ENCODE data around the gene SIGMAR1. TPM values are rescaled to one million over a fixed set of nuclear protein-coding genes. Genes with fewer than 3 reads are reported as not detected.

Gene SIGMAR1
- total and polyA plus RNA-seq, 12 donors, result 15.8 to 54.0 (median 23.2) TPM

- 28 to 30% methylated on average over 5 of the region's 5 CpGs for WGBS, 2 donors
- DNase-seq (no peak), ATAC-seq (no peak)
- intact Hi-C loops (cut with DNase I), result no loop called here
- Histone ChIP-seq H3K27me3 (peaks cover 30 to 66% (median 57%) of the 10 kb centered on the region in 7 donors), H3K4me1 (peaks cover 4 to 22% (median 8%) of the 10 kb centered on the region in 9 donors), H3K4me3 (peak overlapping the region in 3 of 10 donors; percentile 37 to 59 (median 51)), H3K9me3 (no peaks in the 10 kb centered on the region), H3K27ac (no peak overlapping the region), H3K36me3 (no peaks in the 10 kb centered on the region)
- TF ChIP-seq CTCF (IDR thresholded peaks at IDR 0.05), result no peak
Measured at GRCh38 chr9:34629491-34629808, 8.1 kb downstream of the SIGMAR1 start.

DNA sequence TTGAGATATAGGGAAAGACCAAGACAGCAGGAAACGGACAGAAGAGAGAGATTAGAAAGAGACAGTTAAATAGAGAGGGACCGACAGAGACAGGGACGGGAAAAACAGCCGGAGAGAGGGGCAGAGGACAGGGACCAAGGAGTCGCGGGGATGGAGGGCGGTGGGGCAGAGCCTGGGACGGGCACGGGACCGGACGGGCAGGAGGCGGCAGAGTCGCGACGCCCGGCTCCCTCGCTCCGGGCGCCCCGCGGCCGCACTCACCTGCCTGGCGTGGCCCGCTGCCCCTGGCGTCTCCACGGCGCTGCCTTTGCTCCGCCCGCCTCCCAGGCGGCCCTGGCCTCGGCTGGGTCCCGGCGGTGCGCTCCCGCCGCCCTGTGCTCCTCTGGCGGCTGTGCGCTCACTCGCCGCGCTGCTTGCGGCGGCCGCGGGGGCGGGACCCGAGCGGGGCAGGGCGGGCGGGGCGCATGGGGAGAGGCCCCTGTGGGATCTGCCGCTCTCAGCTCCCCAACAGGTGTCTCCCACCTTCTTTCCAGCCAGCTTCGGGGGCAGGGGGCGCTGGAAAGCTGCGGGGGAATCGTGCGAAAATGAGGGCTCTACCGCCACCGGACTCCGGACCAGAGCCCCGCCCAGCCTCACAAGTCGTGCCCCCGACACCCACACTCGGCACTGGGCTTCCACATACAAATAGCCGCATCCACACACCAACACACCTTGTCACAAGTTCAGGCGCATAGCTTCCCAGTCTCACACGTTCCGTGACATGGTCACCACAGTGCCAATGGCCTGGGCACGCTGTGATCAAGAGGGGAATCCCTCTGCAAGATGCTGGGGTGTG lies 8.7 kb downstream of the SIGMAR1 start, which contains the start of gene ARID3C:
TSS of gene ARID3C (minus strand) at position 411 of the 835 bp plus-strand sequence. CDS start 1,052 bp downstream, outside the sequence.
- WGBS, 2 donors, result 2% methylated on average over 26 to 69 of the region's 69 CpGs
- no peaks in the 10 kb centered on the region for H3K9me3 ChIP-seq
- intact Hi-C loops (cut with DNase I), result no loop called here
- DNase-seq, result no peak
- TF ChIP-seq CTCF (IDR thresholded peaks at IDR 0.05), result no peak
- H3K27me3 ChIP-seq, result peaks cover 30 to 72% (median 62%) of the 10 kb centered on the region in 7 donors
- peaks cover 4 to 24% (median 11%) of the 10 kb centered on the region in 9 donors for H3K4me1 ChIP-seq
- H3K36me3 ChIP-seq, result no peaks in the 10 kb centered on the region
- no peak within 1 kb of the TSS for H3K27ac ChIP-seq
- H3K4me3 ChIP-seq, result peak within 1 kb of the TSS in 9 of 10 donors; percentile 34 to 59 (median 47)
- peak in 7 of 8 donors; percentile 45 to 75 (median 61) for ATAC-seq

DNA sequence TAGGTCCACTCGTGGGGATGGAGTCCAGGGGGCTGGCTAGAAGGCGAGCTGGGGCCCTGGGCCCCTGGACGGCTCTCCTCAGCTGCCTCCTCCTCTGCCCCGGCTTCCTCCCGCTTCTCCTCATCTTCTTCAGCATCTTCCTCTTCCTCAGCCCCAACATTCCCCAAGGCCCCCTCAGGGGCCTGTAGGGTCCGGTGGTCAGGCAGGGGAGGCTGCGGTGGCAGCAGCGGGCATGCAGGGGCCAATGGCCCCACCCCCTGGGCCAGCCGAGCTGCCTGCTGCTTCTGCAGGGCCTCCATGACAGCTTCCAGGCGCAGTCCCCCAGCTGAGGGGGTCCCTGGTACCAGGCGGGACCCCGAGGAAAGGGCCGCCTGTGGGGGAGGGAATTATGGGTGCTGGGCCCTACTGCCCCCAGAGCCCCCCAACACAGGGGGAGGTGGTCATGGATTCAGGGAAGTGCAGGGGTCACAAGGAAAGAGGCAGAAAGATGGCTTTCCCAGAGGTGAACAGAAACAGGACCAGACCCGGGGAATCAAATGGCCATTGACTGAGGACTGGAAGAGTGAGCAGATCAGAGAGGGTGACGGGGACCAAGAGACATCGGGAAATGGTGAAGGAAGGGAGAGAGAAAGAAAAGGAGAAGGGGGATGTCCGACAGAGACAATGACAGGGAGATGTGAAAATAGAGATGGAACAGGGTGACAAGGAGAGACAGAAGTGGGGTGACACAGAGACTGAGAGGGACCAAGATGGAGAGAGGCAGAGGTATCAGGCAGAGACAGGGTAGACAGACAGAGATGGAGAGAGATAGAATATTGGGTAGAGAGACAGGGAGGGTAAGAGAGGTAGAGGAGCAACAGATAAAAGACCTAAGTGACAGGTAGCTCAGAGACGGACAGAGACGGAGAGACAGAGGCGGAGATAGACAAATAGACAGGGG lies 9.6 kb downstream of the SIGMAR1 start:
- WGBS, 2 donors, result 37 to 40% methylated on average over 20 of the region's 20 CpGs
- Histone ChIP-seq H3K36me3 (no peaks in the 10 kb centered on the region), H3K27ac (no peak overlapping the region), H3K27me3 (peaks cover 37 to 81% (median 71%) of the 10 kb centered on the region in 7 donors), H3K9me3 (no peaks in the 10 kb centered on the region), H3K4me1 (peaks cover 4 to 31% (median 18%) of the 10 kb centered on the region in 9 donors), H3K4me3 (peak overlapping the region in 7 of 10 donors; percentile 37 to 59 (median 48))
- no peak for TF ChIP-seq CTCF (IDR thresholded peaks at IDR 0.05)
- DNase-seq (no peak), ATAC-seq (no peak)
- intact Hi-C loops (cut with DNase I), result no loop called here

DNA sequence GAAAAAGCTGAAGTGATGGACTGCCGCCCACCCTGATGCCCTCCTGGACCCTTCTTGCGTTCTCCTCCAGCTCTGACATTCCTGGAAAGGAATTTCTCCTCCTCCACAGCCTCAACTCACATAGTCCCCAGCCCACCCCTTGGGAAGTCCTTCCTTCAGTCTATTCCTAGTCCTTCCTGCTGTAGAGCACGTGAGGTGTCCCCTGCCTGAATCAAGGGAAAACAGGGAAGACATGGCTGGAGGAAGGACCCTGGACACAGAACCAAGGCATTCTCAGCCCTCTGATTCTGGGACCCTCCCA lies 12.5 kb downstream of the SIGMAR1 start:
- TF ChIP-seq CTCF (IDR thresholded peaks at IDR 0.05), result no peak
- no peak overlapping the region for H3K4me3 ChIP-seq
- WGBS, 2 donors, result 53 to 72% methylated on average over 3 of the region's 3 CpGs
- no peaks in the 10 kb centered on the region for H3K36me3 ChIP-seq
- peaks cover 37 to 92% (median 85%) of the 10 kb centered on the region in 7 donors for H3K27me3 ChIP-seq
- peaks cover 4 to 38% (median 24%) of the 10 kb centered on the region in 9 donors for H3K4me1 ChIP-seq
- ATAC-seq, result no peak
- intact Hi-C loops (cut with DNase I), result no loop called here
- H3K27ac ChIP-seq, result no peak overlapping the region
- H3K9me3 ChIP-seq, result no peaks in the 10 kb centered on the region
- no peak for DNase-seq
